ENCODE results near the gene OTOG.

- TF ChIP-seq CTCF (IDR thresholded peaks at IDR 0.05) (no peak), EZH2 (IDR thresholded peaks at IDR 0.05) (no peak), EZH2phosphoT487 (IDR thresholded peaks at IDR 0.05) (no peak)
Observed at GRCh38 chr11:17556999-17557398, 9.9 kb downstream of the OTOG start.

Data from neural progenitor cell (in vitro differentiated cells).